ENCODE measurements around the gene SLC25A18.
A peak's percentile ranks its signal among the peaks of the same experiment; 100 is the strongest.
"Not testable (repeated sequence)": the region's sequence is repeated elsewhere in the genome, so short reads cannot be mapped to it uniquely, and the experiment has no call there.

The SLC25A18 gene

GRCh38 chr22:17549655-17550054 lies 13.6 kb upstream of the SLC25A18 start:
- TF ChIP-seq, protein P1, sequence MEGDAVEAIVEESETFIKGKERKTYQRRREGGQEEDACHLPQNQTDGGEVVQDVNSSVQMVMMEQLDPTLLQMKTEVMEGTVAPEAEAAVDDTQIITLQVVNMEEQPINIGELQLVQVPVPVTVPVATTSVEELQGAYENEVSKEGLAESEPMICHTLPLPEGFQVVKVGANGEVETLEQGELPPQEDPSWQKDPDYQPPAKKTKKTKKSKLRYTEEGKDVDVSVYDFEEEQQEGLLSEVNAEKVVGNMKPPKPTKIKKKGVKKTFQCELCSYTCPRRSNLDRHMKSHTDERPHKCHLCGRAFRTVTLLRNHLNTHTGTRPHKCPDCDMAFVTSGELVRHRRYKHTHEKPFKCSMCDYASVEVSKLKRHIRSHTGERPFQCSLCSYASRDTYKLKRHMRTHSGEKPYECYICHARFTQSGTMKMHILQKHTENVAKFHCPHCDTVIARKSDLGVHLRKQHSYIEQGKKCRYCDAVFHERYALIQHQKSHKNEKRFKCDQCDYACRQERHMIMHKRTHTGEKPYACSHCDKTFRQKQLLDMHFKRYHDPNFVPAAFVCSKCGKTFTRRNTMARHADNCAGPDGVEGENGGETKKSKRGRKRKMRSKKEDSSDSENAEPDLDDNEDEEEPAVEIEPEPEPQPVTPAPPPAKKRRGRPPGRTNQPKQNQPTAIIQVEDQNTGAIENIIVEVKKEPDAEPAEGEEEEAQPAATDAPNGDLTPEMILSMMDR (IDR thresholded peaks at IDR 0.05; ENCODE audit: low read depth, low read length): no peak
- no peak for DNase-seq (ENCODE audit: low read depth in 2 of 2)
- no peak overlapping the region for H3K4me3 ChIP-seq (replicated peaks in 1 of 2; ENCODE audit: low read depth in 2 of 2, low read length in 2 of 2)

- TF ChIP-seq, protein P1 (IDR thresholded peaks at IDR 0.05; ENCODE audit: low read depth, low read length): no peak
- H3K4me3 ChIP-seq (replicated peaks in 1 of 2; ENCODE audit: low read depth in 2 of 2, low read length in 2 of 2): no peak overlapping the region
- DNase-seq (ENCODE audit: low read depth in 2 of 2): peak in 1 of 2 donors; percentile 2
Observed at GRCh38 chr22:17552737-17553136, 10.6 kb upstream of the SLC25A18 start.

GRCh38 chr22:17554814-17555213 lies 8.5 kb upstream of the SLC25A18 start:
- DNase-seq (ENCODE audit: low read depth in 2 of 2): no peak
- no peak overlapping the region for H3K4me3 ChIP-seq (replicated peaks in 1 of 2; ENCODE audit: low read depth in 2 of 2, low read length in 2 of 2)
- TF ChIP-seq, protein P1 (IDR thresholded peaks at IDR 0.05; ENCODE audit: low read depth, low read length): no peak

- no peak for DNase-seq (ENCODE audit: low read depth in 2 of 2)
- TF ChIP-seq, protein P1 (IDR thresholded peaks at IDR 0.05; ENCODE audit: low read depth, low read length): no peak
- H3K4me3 ChIP-seq (replicated peaks in 1 of 2; ENCODE audit: low read depth in 2 of 2, low read length in 2 of 2): no peak overlapping the region
Observed at GRCh38 chr22:17559188-17559587, 4.1 kb upstream of the SLC25A18 start.

DNA sequence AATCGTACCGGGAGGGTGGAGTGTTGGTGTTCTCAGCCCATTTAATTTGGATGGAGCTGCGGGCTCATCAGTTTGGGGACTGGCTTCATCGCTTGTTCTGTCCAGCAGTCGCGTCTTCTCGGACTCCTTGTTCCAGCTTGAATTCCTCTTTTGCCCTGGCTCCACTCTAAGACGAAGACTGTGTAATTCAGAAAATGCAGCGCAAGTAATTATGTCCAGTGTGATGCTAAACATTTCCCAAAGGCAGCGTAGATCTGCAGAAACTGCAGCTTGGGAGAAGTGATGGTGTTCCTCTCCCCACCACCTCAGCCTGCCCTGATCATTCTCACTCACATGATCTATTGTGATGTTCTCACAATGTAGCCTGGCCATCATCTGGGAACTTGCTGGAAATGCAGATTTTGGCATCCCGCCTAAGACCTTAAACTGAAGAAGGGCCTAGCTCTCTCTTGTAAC lies 666 bp downstream of the SLC25A18 start:
- no peak overlapping the region for H3K4me3 ChIP-seq (replicated peaks in 1 of 2; ENCODE audit: low read depth in 2 of 2, low read length in 2 of 2)
- TF ChIP-seq, protein P1 (IDR thresholded peaks at IDR 0.05; ENCODE audit: low read depth, low read length): no peak
- peak; percentile 64 to 80 for DNase-seq (ENCODE audit: low read depth in 2 of 2)

- not testable (repeated sequence) for H3K4me3 ChIP-seq (replicated peaks in 1 of 2; ENCODE audit: low read depth in 2 of 2, low read length in 2 of 2); DNase-seq (ENCODE audit: low read depth in 2 of 2)
Observed at GRCh38 chr22:17566016-17566687, 2.9 kb downstream of the SLC25A18 start.

GRCh38 chr22:17566776-17567175 lies 3.5 kb downstream of the SLC25A18 start:
- no peak for DNase-seq (ENCODE audit: low read depth in 2 of 2)
- TF ChIP-seq, protein P1 (IDR thresholded peaks at IDR 0.05; ENCODE audit: low read depth, low read length): no peak

More at GRCh38 chr22:17566776-17567175, 3.5 kb downstream of the SLC25A18 start:
- no peak overlapping the region for H3K4me3 ChIP-seq (replicated peaks in 1 of 2; ENCODE audit: low read depth in 2 of 2, low read length in 2 of 2)
